ENCODE measurements around the gene MSRB3. TPM values are rescaled to one million over a fixed set of nuclear protein-coding genes. Genes with fewer than 3 reads are reported as not detected.

The MSRB3 gene
- total RNA-seq, 2 experiments from 2014 or later = not detected

GRCh38 chr12:65511134-65511834 lies 232.8 kb downstream of the MSRB3 start:
- POLR2A ChIA-PET = no interaction called here
- CTCF ChIA-PET = no interaction called here

GRCh38 chr12:65511912-65512311 lies 233.4 kb downstream of the MSRB3 start:
- POLR2A ChIA-PET = no interaction called here

More at GRCh38 chr12:65511912-65512311, 233.4 kb downstream of the MSRB3 start:
- CTCF ChIA-PET = no interaction called here

Other genes with a start within 250 kb of the MSRB3 start
- not detected for gene WIF1, start 157.4 kb upstream of the MSRB3 start, total RNA-seq
- gene LEMD3, start 109.1 kb upstream of the MSRB3 start, total RNA-seq = 10 to 100 TPM; 21.2 to 23.4 TPM